ENCODE measurements around the gene PRPF40B. TPM values are rescaled to one million over a fixed set of nuclear protein-coding genes. Genes with fewer than 3 reads are reported as not detected.

PRPF40B gene
- total and polyA plus RNA-seq, 2 of the 13 experiments (the other 11 are each of a cell fraction or from before 2014, with no cell fraction given) = 5.0 to 7.8 TPM

GRCh38 chr12:49675137-49675536, 51.8 kb downstream of the PRPF40B start:
- 54% methylated on average over 7 of the region's 7 CpGs for WGBS (ENCODE audit: low lambda C conversion rate)
- intact Hi-C loops (cut with micrococcal nuclease; ENCODE audit: unreplicated experiment) = no loop called here
- Histone ChIP-seq H4K20me1 (ENCODE audit: insufficient read depth, low read length) (no peaks in the 10 kb centered on the region), H3K9ac (ENCODE audit: insufficient read depth, low read depth, low read length) (no peak overlapping the region), H3K36me3 (replicated peaks in 1 of 2; ENCODE audit: control insufficient read depth in 1 of 2, insufficient read depth in 2 of 2, low read length in 2 of 2) (no peaks in the 10 kb centered on the region), H3K4me3 (replicated peaks in 1 of 3; ENCODE audit: insufficient read depth in 1 of 3, low read depth in 2 of 3, low read length in 3 of 3) (no peak overlapping the region), H3K27me3 (ENCODE audit: control insufficient read depth in 1 of 2, insufficient read depth in 2 of 2, low read length in 2 of 2) (no peaks in the 10 kb centered on the region; a peak in 1 of 5 replicates), H2AFZ (ENCODE audit: low read length) (no peak overlapping the region), H3K79me2 (ENCODE audit: insufficient read depth, low read length) (no peaks in the 10 kb centered on the region), H3K4me1 (ENCODE audit: insufficient read depth, low read length) (peaks cover 24% of the 10 kb centered on the region), H3K9me3 (ENCODE audit: low read length) (no peaks in the 10 kb centered on the region), H3K4me2 (ENCODE audit: low read depth, low read length) (no peak overlapping the region), H3K27ac (ENCODE audit: extremely low read length, insufficient read depth, low read length) (no peak overlapping the region)
- TF ChIP-seq DNMT1 (CRISPR knock-in tag; IDR thresholded peaks at IDR 0.05) = no peak
- TF ChIP-seq ZNF317 (CRISPR knock-in tag; IDR thresholded peaks at IDR 0.05) = no peak
- TF ChIP-seq KDM5A (IDR thresholded peaks at IDR 0.05; ENCODE audit: borderline replicate concordance, low read length) = no peak
- TF ChIP-seq, protein P1, sequence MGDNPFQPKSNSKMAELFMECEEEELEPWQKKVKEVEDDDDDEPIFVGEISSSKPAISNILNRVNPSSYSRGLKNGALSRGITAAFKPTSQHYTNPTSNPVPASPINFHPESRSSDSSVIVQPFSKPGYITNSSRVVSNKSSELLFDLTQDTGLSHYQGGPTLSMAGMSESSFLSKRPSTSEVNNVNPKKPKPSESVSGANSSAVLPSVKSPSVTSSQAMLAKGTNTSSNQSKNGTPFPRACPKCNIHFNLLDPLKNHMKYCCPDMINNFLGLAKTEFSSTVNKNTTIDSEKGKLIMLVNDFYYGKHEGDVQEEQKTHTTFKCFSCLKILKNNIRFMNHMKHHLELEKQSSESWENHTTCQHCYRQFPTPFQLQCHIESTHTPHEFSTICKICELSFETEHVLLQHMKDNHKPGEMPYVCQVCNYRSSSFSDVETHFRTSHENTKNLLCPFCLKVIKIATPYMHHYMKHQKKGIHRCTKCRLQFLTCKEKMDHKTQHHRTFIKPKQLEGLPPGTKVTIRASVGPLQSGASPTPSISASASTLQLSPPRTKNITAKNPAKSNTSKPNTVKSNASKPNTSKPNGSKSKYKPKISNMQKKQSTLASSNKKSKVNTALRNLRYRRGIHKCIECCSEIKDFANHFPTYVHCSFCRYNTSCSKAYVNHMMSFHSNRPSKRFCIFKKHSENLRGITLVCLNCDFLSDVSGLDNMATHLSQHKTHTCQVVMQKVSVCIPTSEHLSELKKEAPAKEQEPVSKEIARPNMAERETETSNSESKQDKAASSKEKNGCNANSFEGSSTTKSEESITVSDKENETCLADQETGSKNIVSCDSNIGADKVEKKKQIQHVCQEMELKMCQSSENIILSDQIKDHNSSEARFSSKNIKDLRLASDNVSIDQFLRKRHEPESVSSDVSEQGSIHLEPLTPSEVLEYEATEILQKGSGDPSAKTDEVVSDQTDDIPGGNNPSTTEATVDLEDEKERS (CRISPR knock-in tag; IDR thresholded peaks at IDR 0.05) = no peak
- TF ChIP-seq, protein P2, sequence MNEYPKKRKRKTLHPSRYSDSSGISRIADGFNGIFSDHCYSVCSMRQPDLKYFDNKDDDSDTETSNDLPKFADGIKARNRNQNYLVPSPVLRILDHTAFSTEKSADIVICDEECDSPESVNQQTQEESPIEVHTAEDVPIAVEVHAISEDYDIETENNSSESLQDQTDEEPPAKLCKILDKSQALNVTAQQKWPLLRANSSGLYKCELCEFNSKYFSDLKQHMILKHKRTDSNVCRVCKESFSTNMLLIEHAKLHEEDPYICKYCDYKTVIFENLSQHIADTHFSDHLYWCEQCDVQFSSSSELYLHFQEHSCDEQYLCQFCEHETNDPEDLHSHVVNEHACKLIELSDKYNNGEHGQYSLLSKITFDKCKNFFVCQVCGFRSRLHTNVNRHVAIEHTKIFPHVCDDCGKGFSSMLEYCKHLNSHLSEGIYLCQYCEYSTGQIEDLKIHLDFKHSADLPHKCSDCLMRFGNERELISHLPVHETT (CRISPR knock-in tag; conservative IDR thresholded peaks at IDR 0.05) = no peak
- TF ChIP-seq ZNF746 (CRISPR knock-in tag; IDR thresholded peaks at IDR 0.05) = no peak
- no peak for TF ChIP-seq ZNF660 (CRISPR knock-in tag; IDR thresholded peaks at IDR 0.05; ENCODE audit: borderline replicate concordance, low read depth)
- TF ChIP-seq, protein P3, sequence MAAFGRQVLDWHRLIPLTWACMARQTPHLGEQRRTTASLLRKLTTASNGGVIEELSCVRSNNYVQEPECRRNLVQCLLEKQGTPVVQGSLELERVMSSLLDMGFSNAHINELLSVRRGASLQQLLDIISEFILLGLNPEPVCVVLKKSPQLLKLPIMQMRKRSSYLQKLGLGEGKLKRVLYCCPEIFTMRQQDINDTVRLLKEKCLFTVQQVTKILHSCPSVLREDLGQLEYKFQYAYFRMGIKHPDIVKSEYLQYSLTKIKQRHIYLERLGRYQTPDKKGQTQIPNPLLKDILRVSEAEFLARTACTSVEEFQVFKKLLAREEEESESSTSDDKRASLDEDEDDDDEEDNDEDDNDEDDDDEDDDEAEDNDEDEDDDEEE (CRISPR knock-in tag; IDR thresholded peaks at IDR 0.05) = no peak
- TF ChIP-seq RFX1 (IDR thresholded peaks at IDR 0.05) = no peak
- no peak for TF ChIP-seq ZNF737 (CRISPR knock-in tag; IDR thresholded peaks at IDR 0.05; ENCODE audit: borderline replicate concordance)
- no peak for TF ChIP-seq STAT5B (CRISPR knock-in tag; IDR thresholded peaks at IDR 0.05)
- TF ChIP-seq NCOA5 (CRISPR knock-in tag; IDR thresholded peaks at IDR 0.05) = no peak
- TF ChIP-seq ATAD3A (CRISPR knock-in tag; IDR thresholded peaks at IDR 0.05) = no peak
- TF ChIP-seq YEATS4 (CRISPR knock-in tag; IDR thresholded peaks at IDR 0.05; ENCODE audit: borderline replicate concordance) = no peak
- no peak for TF ChIP-seq ZNF549 (CRISPR knock-in tag; IDR thresholded peaks at IDR 0.05)
- TF ChIP-seq BCL6 (CRISPR knock-in tag; IDR thresholded peaks at IDR 0.05) = no peak
- ChIA-PET CTCF (ENCODE audit: low intra/inter-chr PET ratio, low total read pairs) (no interaction called here), POLR2A (interaction anchor here (1.0 kb wide), 1 partner anchor 29 kb away, joined by 3 read pairs; no protein-coding TSS in a partner anchor)
- DNase-seq (ENCODE audit: low spot score) (no peak), FAIRE-seq (no peak), ATAC-seq (no peak)
- in situ Hi-C loops (cut with HindIII; ENCODE audit: extremely low pct_ligation_motif_present, low pct_unique_long_range_greater_than_20kb) = no loop called here
- no TSS peak for BruUV-seq (replicated peaks)

Data from HepG2 (cell line).